ENCODE measurements around the gene RBP2. TPM values are rescaled to one million over a fixed set of nuclear protein-coding genes. Genes with fewer than 3 reads are reported as not detected.
A peak's percentile ranks its signal among the peaks of the same experiment; 100 is the strongest.

Gene RBP2
- total RNA-seq, 4 donors from 2014 or later: not detected

- TF ChIP-seq POLR2A (IDR thresholded peaks at IDR 0.05) (no peak), CTCF (IDR thresholded peaks at IDR 0.05) (no peak)
- WGBS, 2 donors: 91 to 92% methylated on average over 2 of the region's 2 CpGs
- intact Hi-C loops (cut with DNase I; ENCODE audit: low total_unique reads): no loop called here
- peak in 1 of 2 donors; percentile 3 for DNase-seq (ENCODE audit: low spot score in 2 of 2)
- no peak overlapping the region for H3K4me3 ChIP-seq (ENCODE audit: low read depth, poor library complexity, severe bottlenecking)
These were observed 6.1 kb downstream of the RBP2 start for GRCh38 chr3:139470199-139470598.

- DNase-seq (ENCODE audit: low spot score in 2 of 2): peak in 1 of 2 donors; percentile 7
- intact Hi-C loops (cut with DNase I; ENCODE audit: low total_unique reads): no loop called here
- TF ChIP-seq POLR2A (IDR thresholded peaks at IDR 0.05): no peak
- no peak for TF ChIP-seq CTCF (IDR thresholded peaks at IDR 0.05)
- no peak overlapping the region for H3K4me3 ChIP-seq (ENCODE audit: low read depth, poor library complexity, severe bottlenecking)
- 47 to 60% methylated on average over 2 of the region's 2 CpGs for WGBS, 2 donors
These were observed 7.9 kb downstream of the RBP2 start for GRCh38 chr3:139468399-139468798.

GRCh38 chr3:139466360-139466759 lies 10.0 kb downstream of the RBP2 start:
- whole genome bisulfite sequencing, 2 donors: 92 to 95% methylated on average over 5 of the region's 5 CpGs
- peak in 1 of 2 donors; percentile 43 for DNase-seq (ENCODE audit: low spot score in 2 of 2)
- H3K4me3 ChIP-seq (ENCODE audit: low read depth, poor library complexity, severe bottlenecking): no peak overlapping the region
- TF ChIP-seq POLR2A (IDR thresholded peaks at IDR 0.05) (no peak), CTCF (IDR thresholded peaks at IDR 0.05) (no peak)
- intact Hi-C loops (cut with DNase I; ENCODE audit: low total_unique reads): no loop called here

GRCh38 chr3:139465636-139466035 lies 10.7 kb downstream of the RBP2 start:
- intact Hi-C loops (cut with DNase I; ENCODE audit: low total_unique reads): no loop called here
- WGBS, 2 donors: 94 to 95% methylated on average over 7 of the region's 7 CpGs
- no peak overlapping the region for H3K4me3 ChIP-seq (ENCODE audit: low read depth, poor library complexity, severe bottlenecking)
- no peak for TF ChIP-seq CTCF (IDR thresholded peaks at IDR 0.05)
- no peak for TF ChIP-seq POLR2A (IDR thresholded peaks at IDR 0.05)
- peak; percentile 3 to 12 for DNase-seq (ENCODE audit: low spot score in 2 of 2)

GRCh38 chr3:139463466-139463865 lies 12.8 kb downstream of the RBP2 start:
- TF ChIP-seq POLR2A (IDR thresholded peaks at IDR 0.05): no peak
- no peak for TF ChIP-seq CTCF (IDR thresholded peaks at IDR 0.05)
- no peak overlapping the region for H3K4me3 ChIP-seq (ENCODE audit: low read depth, poor library complexity, severe bottlenecking)
- DNase-seq (ENCODE audit: low spot score in 2 of 2): no peak
- 49% methylated on average over 3 of the region's 3 CpGs for WGBS, 2 donors
- intact Hi-C loops (cut with DNase I; ENCODE audit: low total_unique reads): no loop called here

GRCh38 chr3:139460529-139460928 lies 15.8 kb downstream of the RBP2 start:
- no peak for DNase-seq (ENCODE audit: low spot score in 2 of 2)
- intact Hi-C loops (cut with DNase I; ENCODE audit: low total_unique reads): no loop called here
- TF ChIP-seq CTCF (IDR thresholded peaks at IDR 0.05) (no peak), POLR2A (IDR thresholded peaks at IDR 0.05) (no peak)
- no peak overlapping the region for H3K4me3 ChIP-seq (ENCODE audit: low read depth, poor library complexity, severe bottlenecking)
- WGBS, 2 donors: 74 to 81% methylated on average over 2 of the region's 2 CpGs

Measured in lower leg skin (tissue), 4 donors.